GM23248 (cell line): ENCODE measurements around the gene ZNF205.

ENCODE experiments used
- EZH2 ChIP-seq: fragments of 200-600 bp; sonication (generic); IDR thresholded peaks from 2 replicates; pipeline ENCODE4 v1.6.1; 2018; ENCODE audit warnings: antibody characterized with exemption, mild to moderate bottlenecking; ENCODE audit not compliant: insufficient read depth, poor library complexity, severe bottlenecking
- EZH2phosphoT487 ChIP-seq: fragments of 200-600 bp; sonication (generic); IDR thresholded peaks from 2 replicates; pipeline ENCODE4 v1.6.1; 2018; ENCODE audit warnings: antibody characterized with exemption, moderate library complexity, mild to moderate bottlenecking, low read depth; ENCODE audit not compliant: insufficient read depth

- TF ChIP-seq EZH2: no peak
- no peak for TF ChIP-seq EZH2phosphoT487
Observed at GRCh38 chr16:3074860-3075522, 37.4 kb upstream of the ZNF205 start.
